ENCODE measurements around the gene TMEM50B.
"Not testable (repeated sequence)": the region's sequence is repeated elsewhere in the genome, so short reads cannot be mapped to it uniquely, and the experiment has no call there.

Gene TMEM50B

DNA sequence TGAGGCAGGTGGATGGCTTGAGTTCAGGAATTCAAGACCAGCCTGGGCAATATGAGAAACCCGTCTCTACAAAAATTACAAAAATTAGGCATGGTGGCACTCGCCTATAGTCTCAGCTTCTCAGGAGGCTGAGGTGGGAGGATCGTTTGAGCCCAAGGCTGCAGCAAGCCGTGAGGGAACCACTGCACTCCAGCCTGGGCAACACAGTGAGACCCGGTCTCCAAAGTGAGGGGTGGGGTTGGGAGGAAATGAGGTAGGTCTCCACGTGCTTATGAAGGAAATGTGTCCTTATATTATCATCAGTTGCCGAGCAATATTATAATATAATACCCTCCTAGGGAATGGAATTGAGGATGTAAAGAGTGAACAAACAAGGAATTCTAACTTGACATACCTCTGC is 2.7 kb downstream of the TMEM50B start:
- no peak for DNase-seq

DNA sequence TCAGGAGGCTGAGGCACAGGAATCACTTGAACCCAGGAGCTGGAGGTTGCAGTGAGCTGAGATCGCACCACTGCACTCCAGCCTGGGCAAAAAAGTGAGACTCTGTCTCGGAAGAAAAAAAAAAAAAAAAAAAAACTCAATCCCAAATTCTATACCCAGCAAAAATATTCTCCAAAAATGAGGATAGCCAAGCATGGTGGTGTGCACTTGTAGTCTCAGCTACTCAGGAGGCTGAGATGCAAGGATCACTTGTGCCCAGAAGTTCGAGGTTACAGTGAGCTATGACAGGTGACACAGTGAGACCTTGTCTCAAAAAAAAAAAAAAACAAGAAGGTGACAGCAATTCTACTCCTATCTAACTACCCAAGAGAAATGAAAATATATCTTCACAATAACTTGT is 6.4 kb downstream of the TMEM50B start:
- DNase-seq = no peak

DNA sequence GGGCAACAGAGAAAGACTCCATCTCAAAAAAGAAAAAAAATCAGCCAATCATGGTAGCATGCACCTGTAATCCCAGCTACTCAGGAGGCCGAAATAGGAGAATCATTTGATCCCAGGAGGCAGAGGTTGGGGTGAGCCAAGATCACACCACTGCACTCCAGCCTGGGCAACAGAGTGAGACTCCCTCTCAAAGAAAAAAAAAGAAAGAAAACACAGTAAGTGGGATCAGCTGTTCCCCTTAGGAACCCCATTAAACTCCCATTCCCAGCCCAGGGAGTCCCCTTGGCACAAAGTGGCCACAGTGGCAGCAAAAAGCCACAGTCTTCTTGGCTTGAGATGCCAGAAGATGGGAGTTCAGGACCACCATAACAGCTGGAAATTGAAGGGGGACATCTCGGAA is 9.1 kb downstream of the TMEM50B start:
- DNase-seq = no peak

GRCh38 chr21:33469183-33469582 is 10.6 kb downstream of the TMEM50B start:
- DNase-seq = not testable (repeated sequence)

- no peak for DNase-seq
Measured at GRCh38 chr21:33461538-33462250, 18.1 kb downstream of the TMEM50B start.

DNA sequence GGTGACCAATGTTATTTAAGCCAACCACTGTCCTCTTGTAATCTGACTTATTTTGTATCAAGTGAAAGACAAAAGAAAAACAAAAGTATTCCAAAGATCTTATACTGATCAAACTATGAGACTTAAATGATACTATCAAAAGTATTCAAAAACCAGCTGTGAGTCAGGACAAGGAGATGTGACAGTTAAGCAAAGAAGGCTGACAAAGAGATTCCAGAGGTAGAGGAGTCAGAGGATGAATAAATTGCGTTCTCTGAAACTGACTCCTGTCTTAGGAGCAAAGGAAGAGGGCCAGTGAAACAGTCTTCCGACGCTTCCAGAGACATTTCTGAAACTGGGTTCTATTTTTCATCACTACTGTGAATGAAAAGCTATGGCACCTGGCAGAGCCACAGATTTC is 20.9 kb downstream of the TMEM50B start:
- DNase-seq = no peak

- no peak for DNase-seq
Measured at GRCh38 chr21:33455686-33456446, 23.9 kb downstream of the TMEM50B start.

- no peak for DNase-seq
Measured at GRCh38 chr21:33452362-33452761, 27.4 kb downstream of the TMEM50B start.

DNA sequence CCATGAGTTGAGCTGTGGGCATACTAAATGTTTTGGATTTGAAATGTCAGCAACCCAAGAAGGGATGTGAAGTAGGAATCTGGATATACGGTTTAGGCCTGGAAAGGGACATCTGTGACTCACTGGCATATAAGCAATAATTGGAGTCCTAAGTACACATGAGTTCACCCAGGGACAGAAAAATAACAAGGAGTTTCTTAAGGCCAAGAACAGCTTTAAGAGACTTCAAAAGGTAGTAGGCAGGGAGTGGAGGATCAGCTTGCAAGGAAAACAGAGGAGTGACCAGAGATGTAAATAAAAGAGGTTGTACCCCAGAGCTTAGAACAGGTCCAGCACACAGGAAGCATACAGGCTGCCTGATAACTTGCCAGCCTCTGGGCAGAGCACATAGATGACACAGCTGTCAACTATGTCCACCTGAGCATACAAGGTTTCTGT is 28.1 kb downstream of the TMEM50B start:
- no peak for DNase-seq

GRCh38 chr21:33449616-33450015 is 30.2 kb downstream of the TMEM50B start:
- no peak for DNase-seq

- DNase-seq = not testable (repeated sequence)
Measured at GRCh38 chr21:33446620-33447019, 33.2 kb downstream of the TMEM50B start.

DNA sequence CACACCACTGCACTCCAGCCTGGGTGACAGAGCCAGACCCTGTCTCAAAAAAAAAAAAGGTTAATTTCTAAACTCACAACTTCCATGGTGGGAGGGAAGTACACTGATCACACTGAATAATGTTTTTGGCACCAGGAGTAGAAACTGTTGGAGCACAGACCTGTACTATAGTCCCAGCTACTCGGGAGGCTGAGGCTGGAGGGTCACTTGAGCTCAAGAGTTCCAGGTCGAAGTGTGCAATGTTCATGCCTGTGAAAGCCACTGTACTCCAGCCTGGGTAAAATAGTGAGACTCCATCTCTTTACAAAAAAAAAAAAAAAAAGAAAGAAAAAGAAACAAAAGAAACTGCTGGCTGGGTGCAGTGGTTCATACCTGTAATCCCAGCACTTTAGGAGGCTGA is 35.3 kb downstream of the TMEM50B start:
- no peak for DNase-seq

DNA sequence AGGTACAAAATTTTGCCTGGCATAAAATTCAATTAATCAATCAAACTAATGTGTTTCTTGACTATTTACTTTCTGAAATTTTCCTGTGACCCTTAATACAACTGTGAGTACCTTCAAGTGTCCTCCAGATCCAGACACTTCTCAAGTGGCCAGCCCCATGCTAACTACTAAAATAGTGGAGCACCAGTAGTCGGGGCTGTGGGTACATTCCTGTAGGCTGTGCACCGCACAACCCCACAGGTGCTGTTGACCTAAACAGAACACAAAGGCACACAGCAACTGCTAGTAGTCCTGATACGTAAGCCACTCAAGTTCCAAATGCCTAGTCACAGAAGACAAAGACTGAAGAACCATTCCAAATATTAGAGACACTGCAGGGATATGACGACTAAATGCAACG is 36.6 kb downstream of the TMEM50B start:
- DNase-seq = no peak

DNA sequence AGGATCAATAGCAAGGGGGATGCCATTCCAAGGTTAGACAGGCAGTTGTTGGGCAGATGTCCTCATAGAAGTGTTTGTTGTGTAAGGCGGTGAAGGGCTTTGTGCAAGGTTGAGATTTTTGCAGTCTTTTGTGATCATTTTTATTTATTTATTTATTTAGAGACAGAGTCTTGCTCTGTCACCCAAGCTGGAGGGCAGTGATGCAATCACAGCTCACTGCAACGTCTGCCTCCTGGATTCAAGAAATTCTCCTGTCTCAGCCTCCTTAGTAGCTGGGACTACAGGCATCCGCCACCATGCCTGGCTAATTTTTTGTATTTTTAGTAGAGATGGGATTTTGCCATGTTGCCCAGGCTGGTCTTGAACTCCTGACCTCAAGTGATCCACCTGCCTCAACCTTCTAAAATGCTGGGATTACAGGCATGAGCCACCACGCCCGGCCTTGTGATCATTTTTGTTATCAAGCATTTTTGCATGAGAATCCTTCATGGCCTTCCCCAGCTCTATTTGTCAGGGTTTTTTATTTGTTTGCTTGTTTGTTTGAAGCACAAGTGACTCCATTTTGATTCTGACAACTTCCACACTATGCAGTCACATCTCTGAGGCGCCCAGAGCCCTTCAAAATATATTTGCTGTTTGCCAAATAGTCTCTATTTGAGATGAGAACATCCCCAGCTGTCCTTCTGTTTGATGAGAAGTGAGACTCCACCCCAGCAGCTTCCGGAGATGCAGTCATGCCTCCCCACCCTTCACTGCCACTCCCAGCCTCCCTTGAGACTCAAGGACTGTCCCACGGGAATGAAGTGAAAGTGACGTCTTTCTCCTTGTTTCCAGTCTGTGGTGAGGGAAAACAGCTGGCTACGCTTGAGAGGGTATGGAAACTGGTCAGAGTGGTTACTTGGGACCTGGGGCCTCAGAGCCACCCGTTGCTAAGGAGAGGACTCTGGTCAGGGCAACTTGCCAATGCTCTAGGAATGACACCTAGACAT is 38.0 kb downstream of the TMEM50B start:
- no peak for DNase-seq

DNA sequence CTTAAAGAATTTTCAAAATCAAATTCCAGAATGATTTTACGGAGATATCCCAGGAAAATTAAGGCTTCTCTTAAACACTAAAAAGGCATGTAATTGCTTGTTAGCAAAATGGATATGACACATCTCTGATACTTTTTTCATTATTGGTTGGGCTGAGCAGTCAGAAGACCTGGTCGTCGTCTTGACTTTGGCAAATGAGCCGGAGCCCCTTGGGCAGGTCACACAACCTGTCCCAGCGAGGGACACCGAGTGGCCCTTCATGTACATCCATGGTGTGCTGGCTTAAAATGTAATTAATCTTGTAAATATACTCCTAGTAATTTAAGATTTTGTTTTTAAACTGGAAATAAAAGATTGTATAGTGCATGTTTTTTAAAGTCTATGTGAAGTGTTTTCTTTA is 42.6 kb downstream of the TMEM50B start:
- no peak for DNase-seq

- DNase-seq = no peak
Measured at GRCh38 chr21:33434770-33435360, 44.9 kb downstream of the TMEM50B start.

GRCh38 chr21:33433425-33434114 is 46.2 kb downstream of the TMEM50B start:
- DNase-seq = no peak

DNA sequence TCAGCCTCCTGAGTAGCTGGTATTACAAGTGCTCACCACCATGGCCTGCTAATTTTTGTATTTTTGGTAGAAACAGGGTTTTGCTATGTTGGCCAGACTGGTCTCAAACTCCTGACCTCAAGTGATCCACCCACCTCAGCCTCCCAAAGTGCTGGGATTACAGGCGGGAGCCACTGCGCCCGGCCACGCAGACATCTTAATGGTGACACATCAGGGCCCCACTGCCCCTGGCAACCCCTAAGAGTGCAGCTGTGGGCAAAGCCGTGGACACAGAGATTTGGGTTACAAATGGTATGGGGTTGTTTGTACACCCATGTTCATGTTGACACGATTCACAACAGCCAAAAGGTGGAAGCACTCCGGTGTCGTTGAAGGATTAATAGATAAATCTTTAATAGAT is 46.8 kb downstream of the TMEM50B start:
- DNase-seq = no peak

DNA sequence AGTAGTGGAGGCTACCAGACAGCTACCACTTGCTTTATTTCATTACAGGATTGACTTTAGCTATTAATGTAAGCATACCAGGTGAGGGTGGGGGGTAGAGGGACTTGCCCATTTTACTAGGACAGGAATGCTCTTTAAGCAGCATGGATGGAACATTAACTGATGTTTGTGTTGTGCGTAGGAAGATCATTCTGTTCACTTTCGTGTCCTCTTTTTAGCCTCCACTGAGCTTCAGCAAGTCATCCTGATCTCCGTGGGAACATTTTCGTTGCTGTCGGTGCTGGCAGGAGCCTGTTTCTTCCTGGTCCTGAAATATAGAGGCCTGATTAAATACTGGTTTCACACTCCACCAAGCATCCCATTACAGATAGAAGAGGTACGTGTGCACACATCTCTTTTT is 47.3 kb downstream of the TMEM50B start:
- no peak for DNase-seq

GRCh38 chr21:33430858-33431257 is 48.9 kb downstream of the TMEM50B start:
- no peak for DNase-seq

DNA sequence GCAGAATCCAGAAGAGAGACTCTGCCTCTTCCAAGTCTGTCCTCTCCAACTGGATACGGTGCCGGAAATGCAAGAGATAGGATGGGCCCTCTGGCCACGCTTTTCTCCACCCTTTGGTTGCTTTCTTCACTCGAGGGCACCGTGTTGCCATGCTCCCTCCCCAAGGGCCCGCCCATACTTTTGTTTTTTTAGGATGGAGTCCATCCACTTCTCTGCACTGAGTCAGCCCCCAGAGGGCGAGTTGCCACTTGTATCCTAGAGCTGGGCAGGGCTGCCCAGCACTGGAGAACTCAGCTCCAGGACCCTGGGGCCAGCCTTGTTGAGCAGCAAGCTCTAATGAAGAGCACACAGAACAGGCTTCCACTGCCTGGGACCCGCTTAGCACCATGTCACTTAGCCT is 51.1 kb downstream of the TMEM50B start:
- DNase-seq = no peak

DNA sequence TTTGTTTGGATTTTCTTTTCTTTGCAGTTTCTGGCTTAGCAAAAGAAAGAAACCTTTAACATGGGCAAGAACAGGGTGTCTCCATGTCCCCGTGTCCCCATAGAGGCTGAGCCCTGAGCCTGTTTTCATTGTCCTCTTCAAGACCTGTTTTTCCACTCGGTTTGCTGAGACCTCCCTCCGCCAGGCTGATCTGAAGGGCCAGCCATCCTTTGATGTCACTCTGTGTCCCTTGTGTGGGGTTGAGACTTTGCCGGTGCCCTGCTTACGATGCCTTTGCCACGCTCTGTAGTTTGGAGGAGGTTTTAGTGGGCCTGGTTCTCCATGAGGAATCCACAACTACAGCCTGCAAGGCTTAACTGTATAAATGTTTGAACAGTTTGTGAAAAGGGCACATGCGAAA is 52.7 kb downstream of the TMEM50B start:
- no peak for DNase-seq
